Measurements from ENCODE around the gene MRPL52.

DNA sequence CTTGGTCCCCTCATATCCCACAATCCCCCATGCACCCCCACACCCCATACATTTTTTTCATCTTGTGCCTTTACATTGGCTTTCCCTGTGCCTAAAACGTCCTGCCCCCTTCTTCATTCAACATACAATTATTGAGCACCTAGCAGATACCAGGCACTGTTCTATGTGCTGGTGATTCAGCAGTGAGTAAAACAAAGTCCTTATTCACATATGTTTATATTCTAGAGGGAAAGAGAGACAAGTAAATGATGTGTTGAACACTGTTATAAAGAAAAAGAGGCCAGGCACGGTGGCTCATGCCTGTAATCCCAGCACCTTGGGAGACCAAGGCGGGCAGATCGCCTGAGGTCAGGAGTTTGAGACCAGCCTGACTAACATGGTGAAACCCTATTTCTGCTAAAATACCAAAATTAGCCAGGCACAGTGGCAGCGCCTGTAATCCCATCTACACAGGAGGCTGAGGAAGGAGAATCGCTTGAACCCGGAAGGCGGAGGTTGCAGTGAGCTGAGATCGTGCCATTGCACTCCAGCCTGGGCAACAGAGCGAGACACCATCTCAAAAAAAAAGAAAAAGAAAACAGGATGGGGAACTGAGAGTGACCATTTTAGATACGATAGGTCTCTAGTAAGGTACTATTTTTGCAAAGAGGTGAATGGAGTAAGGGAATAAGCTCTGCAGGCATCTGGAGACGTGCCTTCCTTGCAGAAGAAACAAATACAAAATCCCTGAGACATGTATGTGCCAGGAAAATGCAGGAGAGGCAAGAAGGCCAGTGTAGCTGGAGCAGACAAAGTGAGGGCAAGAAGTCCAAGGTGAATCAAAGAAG is 26.6 kb upstream of the MRPL52 start:
- TF ChIP-seq, protein P1, sequence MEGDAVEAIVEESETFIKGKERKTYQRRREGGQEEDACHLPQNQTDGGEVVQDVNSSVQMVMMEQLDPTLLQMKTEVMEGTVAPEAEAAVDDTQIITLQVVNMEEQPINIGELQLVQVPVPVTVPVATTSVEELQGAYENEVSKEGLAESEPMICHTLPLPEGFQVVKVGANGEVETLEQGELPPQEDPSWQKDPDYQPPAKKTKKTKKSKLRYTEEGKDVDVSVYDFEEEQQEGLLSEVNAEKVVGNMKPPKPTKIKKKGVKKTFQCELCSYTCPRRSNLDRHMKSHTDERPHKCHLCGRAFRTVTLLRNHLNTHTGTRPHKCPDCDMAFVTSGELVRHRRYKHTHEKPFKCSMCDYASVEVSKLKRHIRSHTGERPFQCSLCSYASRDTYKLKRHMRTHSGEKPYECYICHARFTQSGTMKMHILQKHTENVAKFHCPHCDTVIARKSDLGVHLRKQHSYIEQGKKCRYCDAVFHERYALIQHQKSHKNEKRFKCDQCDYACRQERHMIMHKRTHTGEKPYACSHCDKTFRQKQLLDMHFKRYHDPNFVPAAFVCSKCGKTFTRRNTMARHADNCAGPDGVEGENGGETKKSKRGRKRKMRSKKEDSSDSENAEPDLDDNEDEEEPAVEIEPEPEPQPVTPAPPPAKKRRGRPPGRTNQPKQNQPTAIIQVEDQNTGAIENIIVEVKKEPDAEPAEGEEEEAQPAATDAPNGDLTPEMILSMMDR (IDR thresholded peaks at IDR 0.05; ENCODE audit: insufficient read depth, low read length) = no peak
- TF ChIP-seq POLR2AphosphoS5 (IDR thresholded peaks at IDR 0.05; ENCODE audit: low read depth) = no peak
